K562 (cell line): ENCODE results near the gene PILRA.

Source experiments
- ATF1 ChIP-seq, 2 experiments: fragments of 450-650 bp in 1 of 2; IDR thresholded peaks; 2 replicates each; pipeline ENCODE4 v1.6.1; 2016; ENCODE audit warnings: missing compliant biosample characterization in 1 of 2, missing genetic modification characterization in 1 of 2
- BRD9 ChIP-seq: fragments of 450-650 bp; IDR thresholded peaks from 2 replicates; pipeline ENCODE4 v1.6.1; 2018; ENCODE audit warnings: low read depth; ENCODE audit not compliant: partially characterized antibody
- HMGN3 ChIP-seq: IDR thresholded peaks from 2 replicates; pipeline ENCODE4 v1.6.1; 2011; ENCODE audit warnings: borderline replicate concordance, low read depth, mild to moderate bottlenecking, mixed read lengths, low read length; ENCODE audit not compliant: insufficient read length; ENCODE audit errors: extremely low read depth
- RCOR1 ChIP-seq, 2 experiments: IDR thresholded peaks; 2 replicates each; pipeline ENCODE4 v1.6.1; 2012; ENCODE audit warnings: low read depth in 2 of 2, low read length in 2 of 2, borderline replicate concordance in 1 of 2, improper control_type of control experiment in 1 of 2
- REST ChIP-seq, 2 experiments: fragments of 450-650 bp; formaldehyde crosslinking in 1 of 2; IDR thresholded peaks; 2 replicates each; pipeline versions ENCODE4 v1.4.0 to v1.6.1; 2014 to 2020; ENCODE audit warnings: mild to moderate bottlenecking in 2 of 2, borderline replicate concordance in 1 of 2, low read depth in 1 of 2
- STAT5A ChIP-seq: IDR thresholded peaks from 2 replicates; pipeline ENCODE4 v1.6.1; 2012; ENCODE audit warnings: low read length, inconsistent platforms, borderline replicate concordance
- TF ChIP-seq, protein P1 (sequence below): fragments of 450-650 bp; IDR thresholded peaks from 2 replicates; pipeline ENCODE4 v1.6.1; 2016; ENCODE audit warnings: low read depth

DNA sequence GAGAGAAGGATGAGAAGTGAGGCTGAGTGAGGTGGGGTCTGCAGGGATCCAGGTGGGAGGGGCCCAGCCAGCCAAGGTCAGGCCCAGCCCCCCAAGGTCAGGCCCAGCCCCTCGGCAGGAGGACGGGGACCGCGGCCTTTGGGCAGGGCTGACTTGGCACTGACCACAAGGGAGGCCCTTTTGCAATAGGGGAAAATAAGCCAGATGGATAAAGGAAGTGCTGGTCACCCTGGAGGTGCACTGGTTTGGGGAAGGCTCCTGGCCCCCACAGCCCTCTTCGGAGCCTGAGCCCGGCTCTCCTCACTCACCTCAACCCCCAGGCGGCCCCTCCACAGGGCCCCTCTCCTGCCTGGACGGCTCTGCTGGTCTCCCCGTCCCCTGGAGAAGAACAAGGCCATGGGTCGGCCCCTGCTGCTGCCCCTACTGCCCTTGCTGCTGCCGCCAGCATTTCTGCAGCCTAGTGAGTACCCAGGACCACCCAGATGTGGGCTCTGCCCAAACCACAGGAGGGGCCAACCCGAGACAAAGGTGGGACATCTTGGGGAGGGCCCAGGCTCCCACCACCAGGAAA lies at the start of gene PILRA:
- no peak for TF ChIP-seq ATF1 (CRISPR knock-in tag; IDR thresholded peaks at IDR 0.05)
- no peak for TF ChIP-seq ATF1 (tag; IDR thresholded peaks at IDR 0.05)
- TF ChIP-seq REST (IDR thresholded peaks at IDR 0.05; ENCODE audit: borderline replicate concordance) = no peak
- no peak for TF ChIP-seq REST (CRISPR knock-in tag; IDR thresholded peaks at IDR 0.05; ENCODE audit: low read depth)
- TF ChIP-seq RCOR1 (IDR thresholded peaks at IDR 0.05; ENCODE audit: borderline replicate concordance in 1 of 2, low read depth in 2 of 2, low read length in 2 of 2) = no peak
- peak; percentile 4 for TF ChIP-seq HMGN3
- TF ChIP-seq STAT5A = no peak
- no peak for TF ChIP-seq BRD9
- TF ChIP-seq, protein P1, sequence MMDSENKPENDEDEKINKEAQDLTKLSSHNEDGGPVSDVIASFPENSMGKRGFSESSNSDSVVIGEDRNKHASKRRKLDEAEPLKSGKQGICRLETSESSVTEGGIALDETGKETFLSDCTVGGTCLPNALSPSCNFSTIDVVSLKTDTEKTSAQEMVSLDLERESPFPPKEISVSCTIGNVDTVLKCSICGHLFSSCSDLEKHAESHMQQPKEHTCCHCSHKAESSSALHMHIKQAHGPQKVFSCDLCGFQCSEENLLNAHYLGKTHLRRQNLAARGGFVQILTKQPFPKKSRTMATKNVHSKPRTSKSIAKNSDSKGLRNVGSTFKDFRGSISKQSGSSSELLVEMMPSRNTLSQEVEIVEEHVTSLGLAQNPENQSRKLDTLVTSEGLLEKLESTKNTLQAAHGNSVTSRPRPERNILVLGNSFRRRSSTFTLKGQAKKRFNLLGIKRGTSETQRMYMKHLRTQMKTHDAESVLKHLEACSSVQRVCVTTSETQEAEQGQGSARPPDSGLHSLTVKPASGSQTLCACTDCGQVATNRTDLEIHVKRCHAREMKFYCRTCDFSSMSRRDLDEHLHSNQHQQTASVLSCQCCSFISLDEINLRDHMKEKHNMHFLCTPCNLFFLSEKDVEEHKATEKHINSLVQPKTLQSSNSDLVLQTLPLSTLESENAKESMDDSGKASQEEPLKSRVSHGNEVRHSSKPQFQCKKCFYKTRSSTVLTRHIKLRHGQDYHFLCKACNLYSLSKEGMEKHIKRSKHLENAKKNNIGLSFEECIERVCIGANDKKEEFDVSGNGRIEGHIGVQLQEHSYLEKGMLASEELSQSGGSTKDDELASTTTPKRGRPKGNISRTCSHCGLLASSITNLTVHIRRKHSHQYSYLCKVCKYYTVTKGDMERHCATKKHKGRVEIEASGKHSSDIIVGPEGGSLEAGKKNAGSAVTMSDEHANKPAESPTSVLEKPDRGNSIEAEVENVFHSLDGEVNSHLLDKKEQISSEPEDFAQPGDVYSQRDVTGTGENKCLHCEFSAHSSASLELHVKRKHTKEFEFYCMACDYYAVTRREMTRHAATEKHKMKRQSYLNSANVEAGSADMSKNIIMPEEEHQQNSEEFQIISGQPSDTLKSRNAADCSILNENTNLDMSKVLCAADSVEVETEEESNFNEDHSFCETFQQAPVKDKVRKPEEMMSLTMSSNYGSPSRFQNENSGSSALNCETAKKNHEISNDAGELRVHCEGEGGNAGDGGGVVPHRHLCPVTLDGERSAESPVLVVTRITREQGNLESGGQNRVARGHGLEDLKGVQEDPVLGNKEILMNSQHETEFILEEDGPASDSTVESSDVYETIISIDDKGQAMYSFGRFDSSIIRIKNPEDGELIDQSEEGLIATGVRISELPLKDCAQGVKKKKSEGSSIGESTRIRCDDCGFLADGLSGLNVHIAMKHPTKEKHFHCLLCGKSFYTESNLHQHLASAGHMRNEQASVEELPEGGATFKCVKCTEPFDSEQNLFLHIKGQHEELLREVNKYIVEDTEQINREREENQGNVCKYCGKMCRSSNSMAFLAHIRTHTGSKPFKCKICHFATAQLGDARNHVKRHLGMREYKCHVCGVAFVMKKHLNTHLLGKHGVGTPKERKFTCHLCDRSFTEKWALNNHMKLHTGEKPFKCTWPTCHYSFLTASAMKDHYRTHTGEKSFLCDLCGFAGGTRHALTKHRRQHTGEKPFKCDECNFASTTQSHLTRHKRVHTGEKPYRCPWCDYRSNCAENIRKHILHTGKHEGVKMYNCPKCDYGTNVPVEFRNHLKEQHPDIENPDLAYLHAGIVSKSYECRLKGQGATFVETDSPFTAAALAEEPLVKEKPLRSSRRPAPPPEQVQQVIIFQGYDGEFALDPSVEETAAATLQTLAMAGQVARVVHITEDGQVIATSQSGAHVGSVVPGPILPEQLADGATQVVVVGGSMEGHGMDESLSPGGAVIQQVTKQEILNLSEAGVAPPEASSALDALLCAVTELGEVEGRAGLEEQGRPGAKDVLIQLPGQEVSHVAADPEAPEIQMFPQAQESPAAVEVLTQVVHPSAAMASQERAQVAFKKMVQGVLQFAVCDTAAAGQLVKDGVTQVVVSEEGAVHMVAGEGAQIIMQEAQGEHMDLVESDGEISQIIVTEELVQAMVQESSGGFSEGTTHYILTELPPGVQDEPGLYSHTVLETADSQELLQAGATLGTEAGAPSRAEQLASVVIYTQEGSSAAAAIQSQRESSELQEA = no peak
